Heart left ventricle (tissue), 16 donors: ENCODE measurements around the gene FOLR3. TPM values are rescaled to one million over a fixed set of nuclear protein-coding genes. Genes with fewer than 3 reads are reported as not detected.

Experiments
- ATAC-seq, 4 donors: fragments of 200-7000 bp; cut with Tn5 transposase; one replicate each; pipeline ENCODE4 v1.9.1; 2020 to 2022; ENCODE audit warnings: moderate library complexity in 4 of 4, mild to moderate bottlenecking in 3 of 4, moderate number of reproducible peaks in 1 of 4
- DNase-seq, 5 donors: peaks; one replicate each; pipeline ENCODE4 v3.0.0-alpha.2; 2020
- H3K27ac ChIP-seq, 12 donors: fragments of 200-600 bp; sonication (generic) in 4 of 12; one replicate each; pipeline versions ENCODE4 v1.5.0 to v1.8.0; 2016 to 2022; ENCODE audit warnings: mild to moderate bottlenecking in 2 of 12
- H3K27me3 ChIP-seq, 9 donors: fragments of 200-600 bp; sonication (generic) in 2 of 9; one replicate each; pipeline versions ENCODE4 v1.5.1 to v1.8.0; 2016 to 2022; ENCODE audit warnings: mild to moderate bottlenecking in 3 of 9
- H3K36me3 ChIP-seq, 9 donors: fragments of 200-600 bp; sonication (generic) in 2 of 9; one replicate each; pipeline versions ENCODE4 v1.5.0 to v1.8.0; 2018 to 2022; ENCODE audit warnings: mild to moderate bottlenecking in 2 of 9
- H3K4me1 ChIP-seq, 12 donors: fragments of 200-600 bp; sonication (generic) in 4 of 12; one replicate each; pipeline versions ENCODE4 v1.5.0 to v1.8.0; 2016 to 2022; ENCODE audit warnings: mild to moderate bottlenecking in 3 of 12
- H3K4me3 ChIP-seq, 12 donors: fragments of 200-600 bp; sonication (generic) in 4 of 12; one replicate each; pipeline versions ENCODE4 v1.5.0 to v1.8.0; 2017 to 2022; ENCODE audit warnings: mild to moderate bottlenecking in 9 of 12, moderate library complexity in 4 of 12
- H3K9me3 ChIP-seq, 12 donors: fragments of 200-600 bp; sonication (generic) in 4 of 12; one replicate each; pipeline versions ENCODE4 v1.5.0 to v1.8.0; 2016 to 2022; ENCODE audit warnings: mild to moderate bottlenecking in 1 of 12
- CTCF ChIP-seq, 12 donors: fragments of 200-600 bp; sonication (generic) in 4 of 12; IDR thresholded peaks; one replicate each; pipeline versions ENCODE4 v1.5.0 to v1.8.0; 2018 to 2022; ENCODE audit warnings: antibody characterized with exemption in 12 of 12, mild to moderate bottlenecking in 5 of 12
- POLR2A ChIP-seq, 2 donors: fragments of 450-650 bp; IDR thresholded peaks; one replicate each; pipeline ENCODE4 v1.6.1; 2017; ENCODE audit warnings: antibody characterized with exemption in 2 of 2, mild to moderate bottlenecking in 2 of 2, moderate library complexity in 2 of 2
- WGBS, 4 donors: extraction: QIAGEN DNeasy Blood & Tissue Kit in 2 of 4; methylation state at CpG; one replicate each; pipeline versions ENCODE4 v1.1.5 to v1.1.7; 2013 to 2018; 5-methylcytosine and 5-hydroxymethylcytosine counted together
- intact Hi-C, 10 donors: fragments of 100-400 bp; cut with DNase I; formaldehyde crosslinking; loops; one replicate each; pipeline versions ENCODE4 v1.11.1 to v1.14.2; 2022
- polyA plus RNA-seq, 2 donors: library from polyadenylated mRNA; stranded (reverse); fragments of 200-250 nt; gene quantifications; one replicate each; pipeline ENCODE4 v1.2.3, GENCODE V29; 2013
- total RNA-seq, 9 donors: library from RNA; depleted of rRNA in 2 of 9; stranded (reverse); fragments of >200 nt in 2 of 9; fragmentation: NEBNext Ultra II Directional in 3 of 9; extraction: Animal tissue kit (Norgen Biotek cat#: 25700) in 3 of 9; gene quantifications; one replicate each; pipeline versions ENCODE4 v1.1.0 to v1.2.4, GENCODE V29; 2016 to 2023
- donor health status: ischemic (EF 13 %, LVEDD 7.1; RV severe dilation, severe dysfunction).
- donor health status: healthy with polysubstance abuse.
- donor health status: DM: no; HTN: yes; CAD: no.
- donor health status: DM: no; HTN: no; CAD: no.
- donor health status: ischemic (EF 25% LVEDD 6.9; RV normal size, moderate dysfunction).
- donor health status: ischemic (EF 25% LVEDD 5.7; RV mildly dilated, moderate dysfunction).
- donor health status: healthy.
- donor health status: DM: yes; HTN: yes; CAD: no.
- donor health status: ischemic (EF 35%, LVEDD 5.7; RV mildly dilated, moderate dysfunction).
- donor health status: nonischemic (EF 11% LVEDD 7.7; RV severe dilation, severe dysfunction).
- donor health status: DM: yes; HTN: yes; CAD: no.
- donor health status: PGD.
- donor health status: ischemic (EF 29% LVEDD 5.4; RV normal size, mild dysfunction).
- donor health status: nonischemic (EF 23%, LVEDD 6.1; RV moderate dilation, normal function).

The FOLR3 gene
- total and polyA plus RNA-seq, 11 donors: 0.43 to 1.1 (median 0.85) TPM; not detected in 7

- TF ChIP-seq CTCF (IDR thresholded peaks at IDR 0.05) (no peak), POLR2A (IDR thresholded peaks at IDR 0.05) (no peak)
- peaks cover 0 to 8% (median 0%) of the 10 kb centered on the region in 9 donors for H3K36me3 ChIP-seq
- no peak overlapping the region for H3K27ac ChIP-seq
- ATAC-seq (no peak), DNase-seq (no peak)
- intact Hi-C loops: loop anchor here in 3 of 10 donors (5.0 to 10.0 kb wide), 3 partner anchors 108 to 320 kb away; partner anchors contain the start of genes CLPB (in 1 of the 3) and INPPL1 (in 1 of the 3)
- WGBS, 4 donors: 97 to 100% (median 99%) methylated on average over 1 of the region's 1 CpG
- no peak overlapping the region for H3K4me3 ChIP-seq
- no peaks in the 10 kb centered on the region for H3K9me3 ChIP-seq
- peaks cover 0 to 8% (median 0%) of the 10 kb centered on the region in 9 donors for H3K27me3 ChIP-seq
- peaks cover 0 to 19% (median 11%) of the 10 kb centered on the region in 12 donors for H3K4me1 ChIP-seq
Measured at GRCh38 chr11:72114570-72114969, 21.0 kb upstream of the FOLR3 start.

GRCh38 chr11:72116019-72116755, 19.3 kb upstream of the FOLR3 start:
- Histone ChIP-seq H3K36me3 (no peaks in the 10 kb centered on the region), H3K4me3 (no peak overlapping the region), H3K4me1 (peaks cover 0 to 14% (median 11%) of the 10 kb centered on the region in 12 donors), H3K27me3 (peaks cover 0 to 8% (median 0%) of the 10 kb centered on the region in 9 donors), H3K9me3 (no peaks in the 10 kb centered on the region), H3K27ac (no peak overlapping the region)
- no peak for DNase-seq
- TF ChIP-seq POLR2A (IDR thresholded peaks at IDR 0.05) (no peak), CTCF (IDR thresholded peaks at IDR 0.05) (no peak)
- intact Hi-C loops: loop anchor here in 2 of 10 donors (10.0 kb wide), 2 partner anchors 309 to 319 kb away; partner anchors contain the start of gene CLPB (in 1 of the 2)
- no peak for ATAC-seq
- WGBS, 4 donors: 92 to 97% (median 94%) methylated on average over 6 of the region's 6 CpGs

- Histone ChIP-seq H3K27ac (no peak overlapping the region), H3K4me1 (no peaks in the 10 kb centered on the region), H3K9me3 (no peaks in the 10 kb centered on the region), H3K4me3 (no peak overlapping the region), H3K27me3 (peaks cover 0 to 8% (median 0%) of the 10 kb centered on the region in 9 donors), H3K36me3 (no peaks in the 10 kb centered on the region)
- DNase-seq (no peak), ATAC-seq (no peak)
- intact Hi-C loops: loop anchor here in 2 of 10 donors (10.0 kb wide), 2 partner anchors 306 to 316 kb away; partner anchors contain the start of gene CLPB (in 1 of the 2)
- TF ChIP-seq CTCF (IDR thresholded peaks at IDR 0.05): no peak
- 81 to 82% (median 81%) methylated on average over 6 of the region's 6 CpGs for WGBS, 4 donors
Measured at GRCh38 chr11:72119198-72119597, 16.3 kb upstream of the FOLR3 start.

DNA sequence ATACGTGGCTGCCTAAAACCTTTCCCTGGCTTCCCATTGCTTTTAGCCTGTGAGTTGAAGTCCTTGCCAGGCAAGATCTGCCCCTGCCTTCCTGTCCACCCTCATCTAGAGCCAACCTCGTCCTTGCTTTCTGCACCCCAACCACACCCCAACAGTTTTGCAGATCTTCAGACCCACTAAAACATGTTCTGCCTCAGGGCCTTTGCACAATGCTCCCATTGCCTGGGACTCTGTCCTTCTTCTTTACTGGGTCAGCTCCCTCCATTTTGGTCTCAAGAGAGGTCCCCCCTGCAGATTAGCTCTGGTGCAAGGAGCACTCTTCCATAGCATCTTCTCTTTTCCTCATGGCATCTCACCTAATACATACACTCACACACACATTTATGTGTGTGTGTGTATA, 14.6 kb upstream of the FOLR3 start:
- Histone ChIP-seq H3K4me3 (no peak overlapping the region), H3K4me1 (no peaks in the 10 kb centered on the region), H3K36me3 (no peaks in the 10 kb centered on the region), H3K9me3 (no peaks in the 10 kb centered on the region), H3K27me3 (peaks cover 0 to 8% (median 0%) of the 10 kb centered on the region in 9 donors), H3K27ac (no peak overlapping the region)
- TF ChIP-seq CTCF (IDR thresholded peaks at IDR 0.05): no peak
- no peak for TF ChIP-seq POLR2A (IDR thresholded peaks at IDR 0.05)
- intact Hi-C loops: no loop called here
- DNase-seq (no peak), ATAC-seq (no peak)
- WGBS, 4 donors: 59 to 68% (median 65%) methylated on average over 2 of the region's 2 CpGs
